IMR-90 (cell line): ENCODE results near the gene MGAT1.

ENCODE experiments used
- CEBPB ChIP-seq: IDR thresholded peaks from 2 replicates; pipeline ENCODE4 v1.6.1; 2012; ENCODE audit warnings: low read depth, low read length, improper control_type of control experiment
- CHD1 ChIP-seq: IDR thresholded peaks from 2 replicates; pipeline ENCODE4 v1.6.1; 2012; ENCODE audit warnings: low read depth, low read length, improper control_type of control experiment
- MXI1 ChIP-seq: IDR thresholded peaks from 2 replicates; pipeline ENCODE4 v1.6.1; 2012; ENCODE audit warnings: low read depth, mild to moderate bottlenecking, low read length, moderate library complexity, borderline replicate concordance
- POLR2A ChIP-seq: IDR thresholded peaks from 2 replicates; pipeline ENCODE4 v1.6.1; 2012; ENCODE audit warnings: mild to moderate bottlenecking, low read depth, low read length
- RAD21 ChIP-seq: IDR thresholded peaks from 2 replicates; pipeline ENCODE4 v1.6.1; 2012; ENCODE audit warnings: low read length, improper control_type of control experiment
- SMC3 ChIP-seq: fragments of 150-350 bp; IDR thresholded peaks from 2 replicates; pipeline ENCODE4 v1.6.1; 2016; ENCODE audit warnings: low read depth, mild to moderate bottlenecking, antibody characterized with exemption, low read length, moderate library complexity
- TF ChIP-seq, protein P1 (sequence below): conservative IDR thresholded peaks from 2 replicates; pipeline ENCODE4 v1.5.1; 2012; ENCODE audit warnings: mild to moderate bottlenecking, low read depth, low read length, improper control_type of control experiment
- TF ChIP-seq, protein P2 (sequence below): fragments of 150-350 bp; IDR thresholded peaks from 2 replicates; pipeline ENCODE4 v1.6.1; 2016; ENCODE audit warnings: low read depth, mild to moderate bottlenecking, low read length, moderate library complexity, borderline replicate concordance

DNA sequence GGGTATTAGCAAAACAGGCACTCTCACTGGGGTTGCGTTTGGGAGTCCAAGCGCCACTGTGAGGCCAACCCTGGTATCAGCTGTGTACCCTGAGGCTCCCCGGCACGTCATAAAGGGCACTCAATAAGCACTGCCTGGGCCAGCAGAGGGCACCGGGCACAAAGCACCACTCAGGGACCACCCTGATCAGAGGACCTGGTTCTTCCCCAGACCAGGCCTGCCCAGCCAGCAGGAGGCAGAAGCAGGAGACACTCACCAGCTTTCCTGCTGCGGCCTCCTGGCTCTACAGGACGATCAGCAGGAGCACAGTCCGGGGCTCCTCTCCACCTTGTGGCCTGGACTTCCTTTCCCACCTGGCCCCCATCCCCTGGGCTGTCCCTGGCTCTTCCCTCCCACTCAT is 12.6 kb downstream of the MGAT1 start:
- TF ChIP-seq, protein P1, sequence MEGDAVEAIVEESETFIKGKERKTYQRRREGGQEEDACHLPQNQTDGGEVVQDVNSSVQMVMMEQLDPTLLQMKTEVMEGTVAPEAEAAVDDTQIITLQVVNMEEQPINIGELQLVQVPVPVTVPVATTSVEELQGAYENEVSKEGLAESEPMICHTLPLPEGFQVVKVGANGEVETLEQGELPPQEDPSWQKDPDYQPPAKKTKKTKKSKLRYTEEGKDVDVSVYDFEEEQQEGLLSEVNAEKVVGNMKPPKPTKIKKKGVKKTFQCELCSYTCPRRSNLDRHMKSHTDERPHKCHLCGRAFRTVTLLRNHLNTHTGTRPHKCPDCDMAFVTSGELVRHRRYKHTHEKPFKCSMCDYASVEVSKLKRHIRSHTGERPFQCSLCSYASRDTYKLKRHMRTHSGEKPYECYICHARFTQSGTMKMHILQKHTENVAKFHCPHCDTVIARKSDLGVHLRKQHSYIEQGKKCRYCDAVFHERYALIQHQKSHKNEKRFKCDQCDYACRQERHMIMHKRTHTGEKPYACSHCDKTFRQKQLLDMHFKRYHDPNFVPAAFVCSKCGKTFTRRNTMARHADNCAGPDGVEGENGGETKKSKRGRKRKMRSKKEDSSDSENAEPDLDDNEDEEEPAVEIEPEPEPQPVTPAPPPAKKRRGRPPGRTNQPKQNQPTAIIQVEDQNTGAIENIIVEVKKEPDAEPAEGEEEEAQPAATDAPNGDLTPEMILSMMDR: no peak
- TF ChIP-seq, protein P2, sequence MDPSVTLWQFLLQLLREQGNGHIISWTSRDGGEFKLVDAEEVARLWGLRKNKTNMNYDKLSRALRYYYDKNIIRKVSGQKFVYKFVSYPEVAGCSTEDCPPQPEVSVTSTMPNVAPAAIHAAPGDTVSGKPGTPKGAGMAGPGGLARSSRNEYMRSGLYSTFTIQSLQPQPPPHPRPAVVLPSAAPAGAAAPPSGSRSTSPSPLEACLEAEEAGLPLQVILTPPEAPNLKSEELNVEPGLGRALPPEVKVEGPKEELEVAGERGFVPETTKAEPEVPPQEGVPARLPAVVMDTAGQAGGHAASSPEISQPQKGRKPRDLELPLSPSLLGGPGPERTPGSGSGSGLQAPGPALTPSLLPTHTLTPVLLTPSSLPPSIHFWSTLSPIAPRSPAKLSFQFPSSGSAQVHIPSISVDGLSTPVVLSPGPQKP: no peak
- TF ChIP-seq CHD1 (no peak), RAD21 (no peak), CEBPB (no peak), SMC3 (no peak), MXI1 (no peak), POLR2A (no peak)
